PC-3 (cell line): ENCODE measurements around the gene HDAC4. TPM values are rescaled to one million over a fixed set of nuclear protein-coding genes. Genes with fewer than 3 reads are reported as not detected.

Experiments
- ATAC-seq: fragments of 200-7000 bp; cut with Tn5 transposase; 2 replicates; pipeline ENCODE4 v1.9.1; 2020; ENCODE audit warnings: mild to moderate bottlenecking, moderate library complexity
- BruUV-seq: library from RNA; stranded (reverse); fragments of 400-500 nt; replicated peaks from 2 replicates; lab custom pipeline; 2021; lab: Mats Ljungman, UMichigan
- CTCF ChIA-PET: fragments of 300-600 bp; sonication (Branson Sonifier 250); formaldehyde crosslinking; loops from one replicate; lab custom pipeline; 2022; ENCODE audit warnings: antibody characterized with exemption; lab: Charles Lee
- POLR2A ChIA-PET: fragments of 300-600 bp; sonication (Branson Sonifier 250); formaldehyde crosslinking; loops from one replicate; lab custom pipeline; 2022; ENCODE audit warnings: antibody characterized with exemption; ENCODE audit not compliant: unreplicated experiment; lab: Charles Lee
- DNase-seq: peaks from one replicate; pipeline ENCODE4 v3.0.0-alpha.2; 2015
- H2AFZ ChIP-seq: fragments of 300-600 bp; sonication (generic); 2 replicates; pipeline ENCODE4 v1.6.0; 2016; ENCODE audit warnings: antibody characterized with exemption, low read length
- H3F3A ChIP-seq: fragments of 300-600 bp; sonication (generic); one replicate; pipeline ENCODE4 v1.6.0; 2017; ENCODE audit warnings: antibody characterized with exemption, low read length, control low read depth, mild to moderate bottlenecking; ENCODE audit not compliant: unreplicated experiment
- H3K27ac ChIP-seq: fragments of 300-600 bp; sonication (generic); 2 replicates; pipeline ENCODE4 v1.5.1; 2016; ENCODE audit warnings: mild to moderate bottlenecking, low read length
- H3K27me3 ChIP-seq: fragments of 300-600 bp; sonication (generic); 2 replicates; pipeline ENCODE4 v1.6.1; 2016; ENCODE audit warnings: low read length, mixed read lengths
- H3K36me3 ChIP-seq: fragments of 300-600 bp; sonication (generic); 2 replicates; pipeline ENCODE4 v1.6.1; 2016; ENCODE audit warnings: low read depth, mixed run types, low read length, mixed read lengths
- H3K4me1 ChIP-seq: fragments of 300-600 bp; sonication (generic); 2 replicates; pipeline ENCODE4 v1.5.1; 2016; ENCODE audit warnings: low read length; ENCODE audit not compliant: insufficient read depth
- H3K4me2 ChIP-seq: fragments of 300-600 bp; sonication (generic); 2 replicates; pipeline ENCODE4 v1.6.0; 2016; ENCODE audit warnings: low read length
- H3K4me3 ChIP-seq: fragments of 300-600 bp; sonication (generic); 2 replicates; pipeline ENCODE4 v1.5.1; 2016; ENCODE audit warnings: mild to moderate bottlenecking, low read length, mixed read lengths
- H3K79me2 ChIP-seq: fragments of 300-600 bp; sonication (generic); 2 replicates; pipeline ENCODE4 v1.6.1; 2017; ENCODE audit warnings: low read length, mixed read lengths
- H3K9ac ChIP-seq: fragments of 300-600 bp; sonication (generic); 2 replicates; pipeline ENCODE4 v1.6.0; 2016; ENCODE audit warnings: mild to moderate bottlenecking, low read length
- H3K9me2 ChIP-seq: fragments of 300-600 bp; sonication (generic); replicated peaks from 2 replicates; pipeline ENCODE4 v1.6.1; 2016; ENCODE audit warnings: mixed run types, low read length, mixed read lengths
- H3K9me3 ChIP-seq: fragments of 300-600 bp; sonication (generic); 2 replicates; pipeline ENCODE4 v1.6.1; 2016; ENCODE audit warnings: low read length, mixed read lengths
- H4K20me1 ChIP-seq: fragments of 300-600 bp; sonication (generic); 2 replicates; pipeline ENCODE4 v1.6.1; 2016; ENCODE audit warnings: low read length, mixed read lengths
- EZH2 ChIP-seq: fragments of 300-600 bp; sonication (generic); IDR thresholded peaks from one replicate; pipeline ENCODE4 v1.6.1; 2017; ENCODE audit warnings: antibody characterized with exemption, mild to moderate bottlenecking, low read length; ENCODE audit not compliant: unreplicated experiment
- EZH2phosphoT487 ChIP-seq: fragments of 300-600 bp; sonication (generic); IDR thresholded peaks from 2 replicates; pipeline ENCODE4 v1.6.1; 2018; ENCODE audit warnings: mild to moderate bottlenecking, antibody characterized with exemption, low read length, borderline replicate concordance
- intact Hi-C: fragments of 100-400 bp; cut with micrococcal nuclease; formaldehyde crosslinking; loops from 2 replicates; pipeline ENCODE4 v1.9.0; 2023
- total RNA-seq: library from RNA; depleted of rRNA; stranded (reverse); fragments of >200 nt; gene quantifications from 2 replicates; pipeline ENCODE4 v1.2.3, GENCODE V29; 2014
- TF ChIP-seq, protein P1 (sequence below): fragments of 300-600 bp; sonication (generic); conservative IDR thresholded peaks from 2 replicates; pipeline ENCODE4 v1.5.1; 2017; ENCODE audit warnings: antibody characterized with exemption, low read depth, mild to moderate bottlenecking, low read length

The HDAC4 gene
- total RNA-seq, 1 experiment from 2014 or later: 8.5 TPM

DNA sequence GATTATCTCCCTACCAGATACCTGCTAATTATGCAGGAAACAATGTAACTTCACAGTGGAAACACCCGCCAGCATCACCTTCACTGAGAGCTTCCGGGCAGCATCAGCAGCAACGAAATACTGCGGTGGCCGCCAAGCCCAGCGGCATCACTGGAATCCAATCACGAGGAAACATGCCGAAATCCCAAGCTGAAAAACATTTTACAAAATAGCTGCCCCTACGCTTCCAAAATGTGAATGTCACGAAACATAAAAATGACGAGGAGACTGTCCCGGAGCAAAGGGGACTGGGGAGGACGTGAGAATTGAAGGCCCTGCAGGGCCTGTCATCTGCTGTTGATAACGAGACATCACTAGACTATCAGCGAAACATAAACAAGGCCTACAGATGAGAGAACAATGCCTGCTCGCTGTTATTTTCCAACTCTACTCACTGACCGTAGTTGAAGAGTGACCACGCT is 82.6 kb downstream of the HDAC4 start:
- no peak overlapping the region for H2AFZ ChIP-seq
- no peaks in the 10 kb centered on the region for H3K27me3 ChIP-seq
- BruUV-seq: no TSS peak
- ChIA-PET CTCF (no interaction called here), POLR2A (interaction anchor here (0.6 kb wide), 1 partner anchor 460 kb away, joined by 4 read pairs; no protein-coding TSS in a partner anchor)
- no peak for TF ChIP-seq EZH2
- TF ChIP-seq, protein P1, sequence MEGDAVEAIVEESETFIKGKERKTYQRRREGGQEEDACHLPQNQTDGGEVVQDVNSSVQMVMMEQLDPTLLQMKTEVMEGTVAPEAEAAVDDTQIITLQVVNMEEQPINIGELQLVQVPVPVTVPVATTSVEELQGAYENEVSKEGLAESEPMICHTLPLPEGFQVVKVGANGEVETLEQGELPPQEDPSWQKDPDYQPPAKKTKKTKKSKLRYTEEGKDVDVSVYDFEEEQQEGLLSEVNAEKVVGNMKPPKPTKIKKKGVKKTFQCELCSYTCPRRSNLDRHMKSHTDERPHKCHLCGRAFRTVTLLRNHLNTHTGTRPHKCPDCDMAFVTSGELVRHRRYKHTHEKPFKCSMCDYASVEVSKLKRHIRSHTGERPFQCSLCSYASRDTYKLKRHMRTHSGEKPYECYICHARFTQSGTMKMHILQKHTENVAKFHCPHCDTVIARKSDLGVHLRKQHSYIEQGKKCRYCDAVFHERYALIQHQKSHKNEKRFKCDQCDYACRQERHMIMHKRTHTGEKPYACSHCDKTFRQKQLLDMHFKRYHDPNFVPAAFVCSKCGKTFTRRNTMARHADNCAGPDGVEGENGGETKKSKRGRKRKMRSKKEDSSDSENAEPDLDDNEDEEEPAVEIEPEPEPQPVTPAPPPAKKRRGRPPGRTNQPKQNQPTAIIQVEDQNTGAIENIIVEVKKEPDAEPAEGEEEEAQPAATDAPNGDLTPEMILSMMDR: no peak
- TF ChIP-seq EZH2phosphoT487: no peak
- no peaks in the 10 kb centered on the region for H3K9me3 ChIP-seq
- no peaks in the 10 kb centered on the region for H4K20me1 ChIP-seq
- no peak overlapping the region for H3K4me2 ChIP-seq
- peaks cover 9% of the 10 kb centered on the region for H3K4me1 ChIP-seq
- H3K27ac ChIP-seq: no peak overlapping the region
- no peak for DNase-seq
- H3F3A ChIP-seq: no peaks in the 10 kb centered on the region
- no peak for ATAC-seq
- no peak overlapping the region for H3K9ac ChIP-seq
- no peaks in the 10 kb centered on the region for H3K9me2 ChIP-seq
- intact Hi-C loops: no loop called here
- H3K79me2 ChIP-seq: peaks cover 28% of the 10 kb centered on the region
- no peak overlapping the region for H3K4me3 ChIP-seq
- no peaks in the 10 kb centered on the region for H3K36me3 ChIP-seq

DNA sequence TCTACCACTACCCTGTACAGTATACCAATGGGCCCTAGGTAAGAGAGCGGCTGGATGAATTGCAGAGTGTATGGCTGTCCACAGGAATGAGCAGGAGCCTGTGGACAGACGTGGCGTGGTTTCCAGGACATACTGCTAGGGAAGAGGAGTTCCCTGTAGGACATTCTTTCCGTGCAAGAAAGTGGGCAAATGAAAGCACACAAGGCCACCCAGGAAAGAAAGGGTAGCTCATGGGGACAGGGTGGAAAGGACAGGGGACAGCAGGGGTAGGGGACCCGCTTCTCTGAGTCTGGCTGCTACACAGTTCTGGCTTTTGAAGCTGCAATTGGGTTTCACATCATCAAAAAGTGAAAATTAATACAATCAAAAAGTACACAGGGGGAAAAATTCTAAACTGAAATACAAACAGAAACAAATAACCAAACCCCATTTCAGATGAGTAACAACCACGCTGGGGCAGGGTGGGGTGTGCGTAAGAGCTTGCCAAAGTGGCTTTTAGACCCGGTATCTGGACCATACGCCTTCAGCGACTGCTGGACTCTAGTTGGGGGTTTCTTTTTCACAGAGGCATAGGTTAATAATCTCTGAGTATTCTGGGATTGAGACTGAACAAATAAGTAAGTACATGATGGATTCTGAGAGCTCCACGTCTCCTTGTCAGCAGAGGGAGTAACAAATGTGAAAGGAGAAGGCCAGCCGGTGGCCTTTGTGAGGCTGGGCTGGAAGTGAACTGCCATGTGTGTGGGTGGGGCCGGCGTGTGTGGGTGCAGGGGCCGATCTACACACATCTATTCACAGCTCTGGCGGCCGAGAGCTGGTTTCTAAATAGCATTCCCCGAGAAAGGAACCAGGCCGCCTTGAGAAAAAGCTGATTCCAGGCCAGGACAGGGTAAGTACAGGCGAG is 84.0 kb downstream of the HDAC4 start:
- Histone ChIP-seq H3K79me2 (peaks cover 28% of the 10 kb centered on the region), H3K4me1 (peaks cover 9% of the 10 kb centered on the region), H3K36me3 (no peaks in the 10 kb centered on the region), H3K27me3 (no peaks in the 10 kb centered on the region), H3K9me2 (no peaks in the 10 kb centered on the region), H3K4me2 (no peak overlapping the region), H3K27ac (no peak overlapping the region), H3F3A (no peaks in the 10 kb centered on the region), H3K9me3 (no peaks in the 10 kb centered on the region), H2AFZ (no peak overlapping the region), H3K9ac (no peak overlapping the region), H4K20me1 (no peaks in the 10 kb centered on the region), H3K4me3 (no peak overlapping the region)
- CTCF ChIA-PET: no interaction called here
- DNase-seq (no peak), ATAC-seq (no peak)
- POLR2A ChIA-PET: interaction anchor here (0.6 kb wide), 1 partner anchor 88 kb away, joined by 3 read pairs; no protein-coding TSS in a partner anchor
- TF ChIP-seq EZH2 (no peak), EZH2phosphoT487 (no peak)
- TF ChIP-seq, protein P1: no peak
- intact Hi-C loops: no loop called here
- no TSS peak for BruUV-seq
